GM12878 (cell line): ENCODE data around the gene CCS.

Experiments
- BACH1 ChIP-seq: fragments of 450-650 bp; IDR thresholded peaks from 2 replicates; pipeline ENCODE4 v1.6.1; 2017; ENCODE audit warnings: mild to moderate bottlenecking, borderline replicate concordance
- CBX5 ChIP-seq: sonication (generic); IDR thresholded peaks from 2 replicates; pipeline ENCODE4 v1.6.1; 2016; ENCODE audit warnings: low read depth, moderate library complexity, mild to moderate bottlenecking, inconsistent platforms
- NRF1 ChIP-seq: conservative IDR thresholded peaks from 2 replicates; pipeline ENCODE4 v1.6.1; 2011; ENCODE audit warnings: mild to moderate bottlenecking, low read depth, low read length, improper control_type of control experiment
- POLR2AphosphoS5 ChIP-seq: IDR thresholded peaks from 2 replicates; pipeline ENCODE4 v1.6.1; 2011; ENCODE audit warnings: mild to moderate bottlenecking, low read length, inconsistent platforms
- TF ChIP-seq, protein P1 (sequence below), 3 experiments: IDR thresholded peaks in 2 of 3; conservative IDR thresholded peaks in 1 of 3; 2 replicates each; pipeline ENCODE4 v1.5.1; 2011; ENCODE audit warnings: low read depth in 3 of 3, low read length in 3 of 3, mild to moderate bottlenecking in 3 of 3, control low read depth in 2 of 3, moderate library complexity in 2 of 3, inconsistent platforms in 1 of 3, mixed read lengths in 1 of 3; ENCODE audit not compliant: control insufficient read depth in 2 of 3, insufficient read depth in 1 of 3; ENCODE audit errors: extremely low read depth in 1 of 3

DNA sequence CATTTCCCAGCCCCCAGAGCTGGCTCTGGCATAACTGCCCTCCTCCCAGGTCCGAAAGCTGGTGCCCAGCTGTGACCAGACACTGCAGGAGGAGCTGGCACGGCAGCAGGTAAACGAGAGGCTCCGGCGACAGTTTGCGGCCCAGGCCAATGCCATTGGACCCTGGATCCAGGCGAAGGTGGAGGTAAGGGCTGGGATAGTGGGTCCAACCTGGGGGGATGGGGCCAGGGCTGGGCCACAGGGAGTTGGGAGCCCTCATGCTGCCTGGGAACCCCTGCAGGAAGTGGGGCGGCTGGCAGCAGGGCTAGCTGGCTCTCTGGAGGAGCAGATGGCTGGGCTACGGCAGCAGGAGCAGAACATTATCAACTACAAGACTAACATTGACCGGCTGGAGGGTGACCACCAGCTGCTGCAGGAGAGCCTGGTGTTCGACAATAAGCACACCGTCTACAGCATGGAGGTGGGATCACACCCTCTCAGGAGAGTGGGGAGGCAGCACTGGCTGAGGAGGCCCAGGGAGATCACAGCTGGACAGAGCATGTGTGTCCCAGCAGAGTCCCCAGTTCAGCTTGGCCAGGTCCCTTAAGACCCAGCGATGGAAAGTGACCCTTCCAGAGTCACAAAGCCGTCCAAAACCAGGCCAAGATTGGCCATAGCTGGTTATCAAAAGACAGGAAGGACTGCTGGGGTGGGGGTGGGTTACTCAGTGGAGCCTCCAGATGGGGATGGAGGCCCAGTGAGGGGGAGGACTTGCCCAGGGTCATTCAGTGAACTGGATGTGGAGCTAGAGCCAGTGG lies 31.6 kb upstream of the CCS start:
- TF ChIP-seq CBX5 (no peak), NRF1 (no peak), POLR2AphosphoS5 (no peak), BACH1 (no peak)
- TF ChIP-seq, protein P1, sequence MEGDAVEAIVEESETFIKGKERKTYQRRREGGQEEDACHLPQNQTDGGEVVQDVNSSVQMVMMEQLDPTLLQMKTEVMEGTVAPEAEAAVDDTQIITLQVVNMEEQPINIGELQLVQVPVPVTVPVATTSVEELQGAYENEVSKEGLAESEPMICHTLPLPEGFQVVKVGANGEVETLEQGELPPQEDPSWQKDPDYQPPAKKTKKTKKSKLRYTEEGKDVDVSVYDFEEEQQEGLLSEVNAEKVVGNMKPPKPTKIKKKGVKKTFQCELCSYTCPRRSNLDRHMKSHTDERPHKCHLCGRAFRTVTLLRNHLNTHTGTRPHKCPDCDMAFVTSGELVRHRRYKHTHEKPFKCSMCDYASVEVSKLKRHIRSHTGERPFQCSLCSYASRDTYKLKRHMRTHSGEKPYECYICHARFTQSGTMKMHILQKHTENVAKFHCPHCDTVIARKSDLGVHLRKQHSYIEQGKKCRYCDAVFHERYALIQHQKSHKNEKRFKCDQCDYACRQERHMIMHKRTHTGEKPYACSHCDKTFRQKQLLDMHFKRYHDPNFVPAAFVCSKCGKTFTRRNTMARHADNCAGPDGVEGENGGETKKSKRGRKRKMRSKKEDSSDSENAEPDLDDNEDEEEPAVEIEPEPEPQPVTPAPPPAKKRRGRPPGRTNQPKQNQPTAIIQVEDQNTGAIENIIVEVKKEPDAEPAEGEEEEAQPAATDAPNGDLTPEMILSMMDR (IDR thresholded peaks at IDR 0.05 in 2 of 3, conservative IDR thresholded peaks at IDR 0.05 in 1 of 3; ENCODE audit: control insufficient read depth in 2 of 3, extremely low read depth in 1 of 3, insufficient read depth in 1 of 3, low read depth in 3 of 3, low read length in 3 of 3), result no peak
